HG03354 (cell line): ENCODE data around the gene B4GALT1.

Experiments
- ATAC-seq: cut with Tn5 transposase; IDR thresholded peaks from one replicate; pipeline ENCODE4 v1.9.1; 2021; ENCODE audit warnings: mild to moderate bottlenecking; ENCODE audit not compliant: unreplicated experiment, poor library complexity, severe bottlenecking

B4GALT1 gene

GRCh38 chr9:33068991-33069390 lies 98.1 kb downstream of the B4GALT1 start:
- ATAC-seq = no peak

- peak; percentile 86 for ATAC-seq
Measured at GRCh38 chr9:33065157-33066076, 101.7 kb downstream of the B4GALT1 start.
